RPMI8226 (cell line): Measurements from ENCODE around the gene STK11.
A peak's percentile ranks its signal among the peaks of the same experiment; 100 is the strongest.

Experiments used
- DNase-seq: peaks from one replicate; pipeline ENCODE4 v3.0.0-alpha.2; 2015

STK11 gene

GRCh38 chr19:1252221-1252820 is 46.7 kb downstream of the STK11 start:
- no peak for DNase-seq

GRCh38 chr19:1252821-1253513 is 47.4 kb downstream of the STK11 start:
- no peak for DNase-seq

GRCh38 chr19:1253514-1254080 is 48.0 kb downstream of the STK11 start:
- DNase-seq = no peak

GRCh38 chr19:1254081-1254527 is 48.5 kb downstream of the STK11 start:
- no peak for DNase-seq

- DNase-seq = no peak
Observed at GRCh38 chr19:1254530-1255185, 49.1 kb downstream of the STK11 start.

GRCh38 chr19:1255186-1256161 is 49.9 kb downstream of the STK11 start:
- DNase-seq = no peak

GRCh38 chr19:1256646-1257474 is 51.3 kb downstream of the STK11 start:
- no peak for DNase-seq

- DNase-seq = no peak
Observed at GRCh38 chr19:1257475-1258162, 52.0 kb downstream of the STK11 start.

GRCh38 chr19:1258163-1258492 is 52.5 kb downstream of the STK11 start:
- no peak for DNase-seq

- DNase-seq = no peak
Observed at GRCh38 chr19:1258707-1259205, 53.2 kb downstream of the STK11 start.

- DNase-seq = peak; percentile 75
Observed at GRCh38 chr19:1259206-1259875, 53.8 kb downstream of the STK11 start.

GRCh38 chr19:1259876-1260748 is 54.5 kb downstream of the STK11 start:
- no peak for DNase-seq

- DNase-seq = peak; percentile 97
Observed at GRCh38 chr19:1260749-1261537, 55.4 kb downstream of the STK11 start.

GRCh38 chr19:1261538-1261797 is 55.9 kb downstream of the STK11 start:
- peak; percentile 56 for DNase-seq

GRCh38 chr19:1261798-1262622 is 56.4 kb downstream of the STK11 start:
- DNase-seq = peak; percentile 88

GRCh38 chr19:1262623-1263123 is 57.1 kb downstream of the STK11 start:
- DNase-seq = no peak

- no peak for DNase-seq
Observed at GRCh38 chr19:1263188-1263587, 57.6 kb downstream of the STK11 start.
